ENCODE results near the gene TAF11L13. TPM values are rescaled to one million over a fixed set of nuclear protein-coding genes. Genes with fewer than 3 reads are reported as not detected.
"Not testable (repeated sequence)": the region's sequence is repeated elsewhere in the genome, so short reads cannot be mapped to it uniquely, and the experiment has no call there.

Gene TAF11L13
- total RNA-seq, 1 donor from 2014 or later = not detected

- H3K36me3 ChIP-seq (ENCODE audit: insufficient read depth, low read length); H4K20me1 ChIP-seq (ENCODE audit: insufficient read depth, low read length); H3K4me3 Mint-ChIP-seq (ENCODE audit: unreplicated experiment); H3K36me3 Mint-ChIP-seq (ENCODE audit: low read depth, unreplicated experiment); H3K9me3 Mint-ChIP-seq (ENCODE audit: unreplicated experiment); H2AFZ ChIP-seq (ENCODE audit: low read depth, low read length); H3K27me3 ChIP-seq (ENCODE audit: insufficient read depth, low read length); H3K4me1 Mint-ChIP-seq (ENCODE audit: low read depth, unreplicated experiment); H3K27ac Mint-ChIP-seq (ENCODE audit: unreplicated experiment); H3K9ac ChIP-seq (ENCODE audit: low read length); FAIRE-seq; H3K27ac ChIP-seq (ENCODE audit: low read depth, low read length); H3K4me3 ChIP-seq (ENCODE audit: insufficient read depth, low read depth, low read length); H3K27me3 Mint-ChIP-seq (ENCODE audit: low read depth, unreplicated experiment); H3K9me3 ChIP-seq (ENCODE audit: insufficient read depth, low read depth, low read length); H3K4me1 ChIP-seq (ENCODE audit: insufficient read depth, low read length); DNase-seq (ENCODE audit: low read depth); H3K4me2 ChIP-seq (ENCODE audit: low read length); H3K79me2 ChIP-seq (ENCODE audit: insufficient read depth, low read length): not testable (repeated sequence)
Measured at GRCh38 chr5:17655201-17655759, 23.4 kb downstream of the TAF11L13 start.

GRCh38 chr5:17655921-17656320 is 24.0 kb downstream of the TAF11L13 start:
- no peaks in the 10 kb centered on the region for H3K4me1 Mint-ChIP-seq (ENCODE audit: low read depth, unreplicated experiment)
- Histone ChIP-seq H3K9me3 (ENCODE audit: insufficient read depth, low read depth, low read length) (no peaks in the 10 kb centered on the region), H3K4me3 (ENCODE audit: insufficient read depth, low read depth, low read length) (no peak overlapping the region), H4K20me1 (ENCODE audit: insufficient read depth, low read length) (no peaks in the 10 kb centered on the region), H3K27ac (ENCODE audit: low read depth, low read length) (no peak overlapping the region), H3K79me2 (ENCODE audit: insufficient read depth, low read length) (no peaks in the 10 kb centered on the region), H3K36me3 (ENCODE audit: insufficient read depth, low read length) (no peaks in the 10 kb centered on the region), H3K9ac (ENCODE audit: low read length) (no peak overlapping the region), H3K4me1 (ENCODE audit: insufficient read depth, low read length) (no peaks in the 10 kb centered on the region), H3K4me2 (ENCODE audit: low read length) (no peak overlapping the region), H3K27me3 (ENCODE audit: insufficient read depth, low read length) (no peaks in the 10 kb centered on the region), H2AFZ (ENCODE audit: low read depth, low read length) (no peak overlapping the region)
- no peak for DNase-seq (ENCODE audit: low read depth)
- no peaks in the 10 kb centered on the region for H3K27me3 Mint-ChIP-seq (ENCODE audit: low read depth, unreplicated experiment)
- H3K9me3 Mint-ChIP-seq (ENCODE audit: unreplicated experiment) = peaks cover 2% of the 10 kb centered on the region
- H3K4me3 Mint-ChIP-seq (ENCODE audit: unreplicated experiment) = no peak overlapping the region
- FAIRE-seq = no peak
- H3K36me3 Mint-ChIP-seq (ENCODE audit: low read depth, unreplicated experiment) = no peaks in the 10 kb centered on the region
- no peak overlapping the region for H3K27ac Mint-ChIP-seq (ENCODE audit: unreplicated experiment)
- TF ChIP-seq EZH2 (IDR thresholded peaks at IDR 0.05; ENCODE audit: insufficient read depth, low read length) = no peak
- TF ChIP-seq CTCF (IDR thresholded peaks at IDR 0.05; ENCODE audit: insufficient read depth, low read depth, low read length) = no peak

GRCh38 chr5:17663182-17663581 is 31.3 kb downstream of the TAF11L13 start:
- Histone ChIP-seq H3K4me1 (ENCODE audit: insufficient read depth, low read length) (no peaks in the 10 kb centered on the region), H3K27me3 (ENCODE audit: insufficient read depth, low read length) (no peaks in the 10 kb centered on the region), H3K36me3 (ENCODE audit: insufficient read depth, low read length) (no peaks in the 10 kb centered on the region), H2AFZ (ENCODE audit: low read depth, low read length) (no peak overlapping the region), H3K79me2 (ENCODE audit: insufficient read depth, low read length) (no peaks in the 10 kb centered on the region), H4K20me1 (ENCODE audit: insufficient read depth, low read length) (no peaks in the 10 kb centered on the region), H3K4me2 (ENCODE audit: low read length) (no peak overlapping the region), H3K9me3 (ENCODE audit: insufficient read depth, low read depth, low read length) (no peaks in the 10 kb centered on the region), H3K27ac (ENCODE audit: low read depth, low read length) (no peak overlapping the region), H3K4me3 (ENCODE audit: insufficient read depth, low read depth, low read length) (no peak overlapping the region), H3K9ac (ENCODE audit: low read length) (no peak overlapping the region)
- H3K27me3 Mint-ChIP-seq (ENCODE audit: low read depth, unreplicated experiment) = no peaks in the 10 kb centered on the region
- H3K27ac Mint-ChIP-seq (ENCODE audit: unreplicated experiment) = no peak overlapping the region
- no peak overlapping the region for H3K4me3 Mint-ChIP-seq (ENCODE audit: unreplicated experiment)
- H3K9me3 Mint-ChIP-seq (ENCODE audit: unreplicated experiment) = peaks cover 3% of the 10 kb centered on the region
- DNase-seq (ENCODE audit: low read depth) = no peak
- no peaks in the 10 kb centered on the region for H3K36me3 Mint-ChIP-seq (ENCODE audit: low read depth, unreplicated experiment)
- TF ChIP-seq CTCF (IDR thresholded peaks at IDR 0.05; ENCODE audit: insufficient read depth, low read depth, low read length) (no peak), EZH2 (IDR thresholded peaks at IDR 0.05; ENCODE audit: insufficient read depth, low read length) (no peak)
- H3K4me1 Mint-ChIP-seq (ENCODE audit: low read depth, unreplicated experiment) = no peaks in the 10 kb centered on the region
- FAIRE-seq = no peak
